Type B pancreatic cell (in vitro differentiated cells): ENCODE measurements around the gene SLX4IP. TPM values are rescaled to one million over a fixed set of nuclear protein-coding genes. Genes with fewer than 3 reads are reported as not detected.
A peak's percentile ranks its signal among the peaks of the same experiment; 100 is the strongest.

Experiments
- DNase-seq: peaks from one replicate; pipeline ENCODE4 v3.0.0; 2021; ENCODE audit warnings: mixed read lengths; ENCODE audit not compliant: unreplicated experiment; ENCODE audit errors: extremely low spot score
- H3K27ac Mint-ChIP-seq: 2 replicates; pipeline ENCODE4 v1.8.0; 2021; ENCODE audit warnings: mild to moderate bottlenecking, mixed read lengths
- H3K27me3 Mint-ChIP-seq: 2 replicates; pipeline ENCODE4 v1.8.0; 2021; ENCODE audit warnings: mixed read lengths
- H3K36me3 Mint-ChIP-seq: 2 replicates; pipeline ENCODE4 v1.8.0; 2021; ENCODE audit warnings: mixed read lengths
- H3K4me1 Mint-ChIP-seq: one replicate; pipeline ENCODE4 v1.8.0; 2021; ENCODE audit warnings: mixed read lengths; ENCODE audit not compliant: unreplicated experiment
- H3K4me3 Mint-ChIP-seq: 2 replicates; pipeline ENCODE4 v1.8.0; 2021; ENCODE audit warnings: mild to moderate bottlenecking, mixed read lengths
- H3K9me3 Mint-ChIP-seq: 2 replicates; pipeline ENCODE4 v1.8.0; 2021; ENCODE audit warnings: mixed read lengths
- CTCF ChIP-seq: fragments of 200-600 bp; sonication (generic); conservative IDR thresholded peaks from 2 replicates; pipeline ENCODE4 v1.5.0; 2021; ENCODE audit warnings: antibody characterized with exemption, mild to moderate bottlenecking
- total RNA-seq: library from RNA; stranded (reverse); gene quantifications from 2 replicates; pipeline ENCODE4 v1.2.1, GENCODE V29; 2021; ENCODE audit warnings: low replicate concordance

Gene SLX4IP
- total RNA-seq, 1 donor from 2014 or later: 8.5 TPM

DNA sequence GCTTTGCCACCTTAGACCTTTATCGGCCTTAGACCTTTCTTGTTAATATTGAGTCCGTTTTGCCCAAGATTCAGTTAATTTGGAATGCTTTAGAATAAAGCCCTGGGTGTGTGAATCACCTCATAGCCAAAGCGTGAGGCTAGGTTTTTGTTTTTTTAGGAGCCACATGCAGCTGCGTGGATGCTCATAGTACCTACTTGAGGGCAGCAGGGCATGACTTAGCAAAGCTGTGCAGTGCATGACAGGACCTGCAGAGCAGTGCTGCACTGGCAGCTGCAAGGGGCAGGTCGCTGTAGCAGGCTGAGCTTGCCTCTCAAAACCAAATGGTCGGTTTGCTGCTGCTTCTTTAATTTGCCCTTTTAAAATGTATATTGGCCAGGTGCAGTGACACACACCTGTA, 122.6 kb downstream of the SLX4IP start:
- no peak for TF ChIP-seq CTCF
- peaks cover 27% of the 10 kb centered on the region for H3K4me1 Mint-ChIP-seq
- H3K27me3 Mint-ChIP-seq: no peaks in the 10 kb centered on the region
- H3K9me3 Mint-ChIP-seq: peaks cover under 1% of the 10 kb centered on the region
- H3K27ac Mint-ChIP-seq: no peak overlapping the region
- no peak for DNase-seq
- H3K4me3 Mint-ChIP-seq: no peak overlapping the region
- H3K36me3 Mint-ChIP-seq: peaks cover 15% of the 10 kb centered on the region

- no peak for DNase-seq
- Mint-ChIP-seq H3K27me3 (no peaks in the 10 kb centered on the region), H3K27ac (peak overlapping the region; percentile 83), H3K4me3 (peak overlapping the region; percentile 71), H3K36me3 (peaks cover 21% of the 10 kb centered on the region), H3K9me3 (peaks cover 6% of the 10 kb centered on the region), H3K4me1 (peaks cover 24% of the 10 kb centered on the region)
- TF ChIP-seq CTCF: no peak
Measured at GRCh38 chr20:10558635-10559187, 123.6 kb downstream of the SLX4IP start.

GRCh38 chr20:10559266-10559665, 124.2 kb downstream of the SLX4IP start:
- Mint-ChIP-seq H3K27ac (peak overlapping the region; percentile 83), H3K27me3 (no peaks in the 10 kb centered on the region), H3K4me3 (peak overlapping the region; percentile 71), H3K36me3 (peaks cover 21% of the 10 kb centered on the region), H3K4me1 (peaks cover 24% of the 10 kb centered on the region), H3K9me3 (peaks cover 6% of the 10 kb centered on the region)
- no peak for TF ChIP-seq CTCF
- no peak for DNase-seq

GRCh38 chr20:10560686-10561085, 125.6 kb downstream of the SLX4IP start:
- DNase-seq: no peak
- no peak overlapping the region for H3K4me3 Mint-ChIP-seq
- H3K36me3 Mint-ChIP-seq: peaks cover 25% of the 10 kb centered on the region
- H3K9me3 Mint-ChIP-seq: peaks cover 6% of the 10 kb centered on the region
- peaks cover 27% of the 10 kb centered on the region for H3K4me1 Mint-ChIP-seq
- H3K27ac Mint-ChIP-seq: no peak overlapping the region
- no peak for TF ChIP-seq CTCF
- no peaks in the 10 kb centered on the region for H3K27me3 Mint-ChIP-seq

- Mint-ChIP-seq H3K4me1 (peaks cover 24% of the 10 kb centered on the region), H3K9me3 (peaks cover 6% of the 10 kb centered on the region), H3K27me3 (no peaks in the 10 kb centered on the region), H3K36me3 (peaks cover 28% of the 10 kb centered on the region), H3K4me3 (no peak overlapping the region), H3K27ac (no peak overlapping the region)
- no peak for TF ChIP-seq CTCF
- no peak for DNase-seq
Measured at GRCh38 chr20:10561302-10561701, 126.2 kb downstream of the SLX4IP start.

DNA sequence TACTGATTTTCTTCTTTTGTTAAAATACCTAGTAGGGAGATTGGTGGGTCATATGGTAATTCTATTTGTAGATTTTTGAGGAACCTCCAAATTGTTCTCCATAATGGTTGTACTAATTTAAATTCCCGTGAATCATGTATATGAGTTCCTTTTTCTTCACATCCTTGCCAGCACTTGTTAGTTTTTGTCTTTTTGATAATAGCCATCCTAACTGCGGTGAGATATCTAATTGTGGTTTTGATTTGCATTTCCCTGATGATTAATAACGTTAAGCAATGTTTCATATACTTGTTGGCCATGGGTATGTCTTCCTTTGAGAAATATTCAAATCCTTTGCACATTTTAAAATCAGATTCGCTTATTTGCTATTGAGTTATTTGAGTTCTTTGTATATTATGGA, 127.8 kb downstream of the SLX4IP start:
- H3K27me3 Mint-ChIP-seq: no peaks in the 10 kb centered on the region
- DNase-seq: no peak
- peaks cover 28% of the 10 kb centered on the region for H3K36me3 Mint-ChIP-seq
- peaks cover 24% of the 10 kb centered on the region for H3K4me1 Mint-ChIP-seq
- no peak overlapping the region for H3K4me3 Mint-ChIP-seq
- no peak for TF ChIP-seq CTCF
- no peak overlapping the region for H3K27ac Mint-ChIP-seq
- H3K9me3 Mint-ChIP-seq: peaks cover 6% of the 10 kb centered on the region
